PC-9 (cell line): ENCODE data around the gene TIAM2.

Source experiments
- CTCF ChIP-seq: fragments of 200-600 bp; sonication (generic); conservative IDR thresholded peaks from 2 replicates; pipeline ENCODE4 v1.6.1; 2017; ENCODE audit warnings: mixed run types, antibody characterized with exemption, mild to moderate bottlenecking, moderate library complexity
- EZH2 ChIP-seq: fragments of 200-600 bp; sonication (generic); IDR thresholded peaks from 2 replicates; pipeline ENCODE4 v1.8.0; 2017; ENCODE audit warnings: antibody characterized with exemption, low read depth

GRCh38 chr6:155154158-155154830 is 159.2 kb downstream of the TIAM2 start:
- TF ChIP-seq CTCF (no peak), EZH2 (no peak)
